ACC112 (cell line): Measurements from ENCODE around the gene MGRN1.

Experiments used
- H2AFZ ChIP-seq: fragments of 200-600 bp; sonication (generic); one replicate; pipeline ENCODE4 v1.6.0; 2017; ENCODE audit warnings: antibody characterized with exemption, low read length; ENCODE audit not compliant: unreplicated experiment
- H3K27ac ChIP-seq: fragments of 200-600 bp; sonication (generic); 2 replicates; pipeline ENCODE4 v1.5.1; 2014; ENCODE audit warnings: low read depth, mild to moderate bottlenecking, antibody characterized with exemption, low read length, moderate library complexity
- H3K27me3 ChIP-seq: fragments of 200-600 bp; sonication (generic); 2 replicates; pipeline ENCODE4 v1.6.1; 2014; ENCODE audit warnings: mild to moderate bottlenecking, antibody characterized with exemption, low read length, moderate library complexity, mixed read lengths; ENCODE audit not compliant: insufficient read depth
- H3K36me3 ChIP-seq: fragments of 200-600 bp; sonication (generic); 2 replicates; pipeline ENCODE4 v1.6.1; 2016; ENCODE audit warnings: mild to moderate bottlenecking, antibody characterized with exemption, low read length, moderate library complexity, mixed read lengths; ENCODE audit not compliant: insufficient read depth
- H3K4me1 ChIP-seq: fragments of 200-600 bp; sonication (generic); one replicate; pipeline ENCODE4 v1.6.1; 2016; ENCODE audit warnings: low read length, mixed read lengths; ENCODE audit not compliant: insufficient read depth, unreplicated experiment, control insufficient read depth
- H3K4me3 ChIP-seq: fragments of 200-600 bp; sonication (generic); 2 replicates; pipeline ENCODE4 v1.5.1; 2014; ENCODE audit warnings: mild to moderate bottlenecking, low read depth, low read length
- H3K79me2 ChIP-seq: fragments of 200-600 bp; sonication (generic); one replicate; pipeline ENCODE4 v1.6.0; 2016; ENCODE audit warnings: low read length; ENCODE audit not compliant: control insufficient read depth, unreplicated experiment, insufficient read depth

Gene MGRN1

DNA sequence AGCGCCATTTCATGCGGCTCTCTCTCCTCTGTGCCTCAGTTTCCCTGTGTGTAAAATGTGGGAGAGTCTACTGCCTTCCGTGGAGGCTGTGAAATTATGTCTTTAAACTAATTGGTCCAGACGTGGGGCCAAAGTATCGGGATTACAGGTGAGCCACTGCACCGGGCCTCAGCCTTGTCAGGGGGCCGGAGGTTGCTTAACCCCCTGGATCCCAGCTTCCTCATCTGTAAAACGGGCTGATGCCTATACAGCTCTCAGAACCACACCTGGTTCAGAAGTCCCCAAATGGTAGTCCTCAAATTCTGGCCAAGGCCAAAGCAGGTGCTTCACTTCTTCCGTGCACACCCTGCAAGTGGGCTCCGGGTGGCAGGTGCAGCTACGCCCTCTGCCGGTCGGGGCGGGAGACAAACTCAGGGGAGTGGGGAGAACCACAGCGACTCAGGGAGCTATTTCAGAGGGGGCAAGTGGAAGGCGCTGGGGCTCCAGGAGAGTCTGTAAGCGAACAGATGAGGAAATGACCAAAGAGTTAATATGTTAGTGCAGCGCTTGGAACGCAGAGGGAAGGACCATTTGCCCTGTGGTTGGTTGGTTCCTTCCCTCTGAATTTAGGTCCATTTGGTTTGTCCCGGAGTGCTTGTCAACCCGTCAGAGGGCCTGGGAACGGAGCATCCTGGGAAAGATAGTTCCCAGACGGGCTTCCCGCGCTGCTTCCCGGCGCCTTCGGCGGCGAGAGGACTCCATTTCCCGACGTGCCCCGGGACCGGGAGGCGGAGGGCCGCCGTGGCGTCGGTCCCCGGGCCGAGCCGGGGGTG lies at the start of gene MGRN1:
MGRN1 (plus strand) TSS at position 812 of the 812 bp plus-strand sequence. CDS start 135 bp downstream, outside the sequence.
- Histone ChIP-seq H3K4me1 (peaks cover 10% of the 10 kb centered on the region), H3K4me3 (peak within 1 kb of the TSS; percentile 88), H2AFZ (peak within 1 kb of the TSS; percentile 58), H3K36me3 (no peaks in the 10 kb centered on the region), H3K79me2 (peaks cover 35% of the 10 kb centered on the region), H3K27me3 (no peaks in the 10 kb centered on the region), H3K27ac (peak within 1 kb of the TSS; percentile 64)

DNA sequence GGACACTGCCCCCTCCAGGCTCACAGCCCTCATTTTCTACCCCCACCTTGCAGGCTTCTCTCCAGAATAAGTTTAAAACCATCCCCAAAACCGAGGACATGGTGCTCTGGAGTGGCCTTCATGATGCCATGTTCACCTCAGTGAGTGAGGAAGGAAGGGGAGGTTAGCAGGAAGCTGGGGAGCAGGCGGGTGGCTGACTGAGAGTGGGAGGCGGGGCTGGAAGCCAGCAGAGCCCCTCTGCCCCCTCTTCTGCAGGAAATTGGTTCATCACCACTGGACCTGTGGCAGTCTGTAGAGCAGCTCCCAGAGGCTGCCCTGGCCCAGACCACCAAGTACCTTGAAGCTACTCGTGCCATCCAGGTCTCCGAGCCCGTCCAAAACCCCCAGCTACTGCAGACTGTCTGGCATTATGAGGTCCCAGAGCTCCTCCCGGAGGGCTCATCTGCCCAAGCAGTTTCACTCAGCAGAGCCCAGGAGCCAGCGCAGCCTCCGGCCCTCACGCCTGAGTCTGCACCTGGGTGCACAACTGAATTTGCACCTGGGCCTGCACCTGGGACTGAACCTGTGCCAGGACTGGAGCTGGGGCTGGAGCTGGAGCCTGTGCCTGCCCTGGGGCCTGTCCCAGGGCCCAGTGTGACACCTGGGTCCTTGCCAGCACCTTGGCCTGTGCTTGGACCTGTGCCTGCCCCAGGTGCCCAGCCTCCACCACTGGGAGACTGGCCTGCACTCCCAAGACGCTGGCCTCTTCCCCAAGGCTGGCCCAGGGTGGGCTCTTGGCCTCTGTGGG lies 49.5 kb upstream of the MGRN1 start:
- no peaks in the 10 kb centered on the region for H3K36me3 ChIP-seq
- H2AFZ ChIP-seq: no peak overlapping the region
- H3K4me1 ChIP-seq: no peaks in the 10 kb centered on the region
- no peak overlapping the region for H3K27ac ChIP-seq
- H3K27me3 ChIP-seq: no peaks in the 10 kb centered on the region
- H3K79me2 ChIP-seq: no peaks in the 10 kb centered on the region
- no peak overlapping the region for H3K4me3 ChIP-seq

DNA sequence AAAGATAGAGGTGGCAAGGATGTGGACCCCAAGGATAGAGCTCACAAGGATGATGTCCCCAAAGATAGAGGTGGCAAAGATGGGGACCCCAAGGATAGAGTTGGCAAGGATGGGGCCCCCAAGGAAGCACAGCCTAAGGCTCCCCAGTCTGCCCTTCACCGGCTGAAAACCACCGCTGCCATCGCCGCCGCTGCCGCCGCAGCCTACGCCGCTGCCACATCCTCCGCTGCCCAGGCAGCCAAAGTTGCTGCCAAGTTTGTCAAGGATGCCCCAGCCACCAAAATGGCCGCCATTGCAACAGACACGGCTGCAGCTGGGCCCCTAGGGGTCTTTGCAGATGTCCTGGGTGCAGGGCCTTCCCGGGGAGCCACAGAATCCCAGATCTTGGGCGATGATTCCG lies 48.6 kb upstream of the MGRN1 start:
- no peaks in the 10 kb centered on the region for H3K79me2 ChIP-seq
- H3K4me1 ChIP-seq: no peaks in the 10 kb centered on the region
- no peaks in the 10 kb centered on the region for H3K36me3 ChIP-seq
- no peak overlapping the region for H2AFZ ChIP-seq
- no peaks in the 10 kb centered on the region for H3K27me3 ChIP-seq
- no peak overlapping the region for H3K27ac ChIP-seq
- H3K4me3 ChIP-seq: no peak overlapping the region

DNA sequence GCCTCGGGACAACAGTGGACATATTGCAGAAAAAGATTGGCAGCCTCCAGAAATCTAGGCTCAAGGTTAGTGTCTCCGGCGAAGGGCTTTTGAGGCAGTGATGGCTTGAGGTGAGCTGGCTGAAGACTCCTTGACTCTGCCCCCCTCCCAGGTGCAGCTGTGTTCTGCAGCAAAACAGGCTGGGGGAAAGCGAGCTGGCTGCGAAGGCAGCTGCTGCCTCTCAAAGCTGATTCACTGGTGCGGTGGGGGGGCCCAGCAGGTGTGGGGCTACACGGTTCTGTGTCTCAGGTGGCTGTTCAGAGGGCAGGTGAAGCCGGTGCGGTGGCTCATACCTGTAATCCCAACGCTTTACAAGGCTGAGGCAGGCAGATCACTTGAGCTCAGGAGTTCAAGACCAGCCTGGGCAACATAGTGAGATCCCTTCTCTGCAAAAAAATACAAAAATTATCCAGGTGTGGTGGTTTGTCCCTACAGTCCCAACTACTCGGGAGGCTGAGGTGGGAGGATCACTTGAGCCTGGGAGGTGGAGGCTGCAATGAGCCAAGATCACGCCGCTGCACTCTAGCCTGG lies 45.6 kb upstream of the MGRN1 start:
- H3K27me3 ChIP-seq: no peaks in the 10 kb centered on the region
- H3K36me3 ChIP-seq: no peaks in the 10 kb centered on the region
- no peaks in the 10 kb centered on the region for H3K4me1 ChIP-seq
- H2AFZ ChIP-seq: no peak overlapping the region
- H3K27ac ChIP-seq: no peak overlapping the region
- no peak overlapping the region for H3K4me3 ChIP-seq
- no peaks in the 10 kb centered on the region for H3K79me2 ChIP-seq

DNA sequence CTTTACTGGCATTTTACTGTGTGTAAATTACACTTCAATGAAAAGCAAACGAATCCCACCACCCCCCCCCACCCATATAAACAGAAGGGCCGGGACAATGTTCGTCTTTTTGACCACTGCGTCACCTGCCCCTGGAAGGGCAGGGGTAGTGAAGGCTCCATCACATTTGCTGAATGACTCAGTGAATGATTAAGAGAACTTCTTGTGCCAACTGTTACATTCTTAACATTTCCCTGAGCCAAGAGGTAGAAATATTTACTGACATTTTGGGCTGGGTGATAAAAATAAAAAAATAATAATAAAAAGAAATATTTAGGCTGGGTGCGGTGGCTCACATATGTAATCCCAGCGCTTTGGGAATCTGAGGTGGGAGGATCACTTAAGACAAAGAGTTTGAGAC lies 44.4 kb upstream of the MGRN1 start:
- Histone ChIP-seq H3K79me2 (no peaks in the 10 kb centered on the region), H3K27ac (no peak overlapping the region), H3K4me3 (no peak overlapping the region), H2AFZ (no peak overlapping the region), H3K27me3 (no peaks in the 10 kb centered on the region), H3K4me1 (no peaks in the 10 kb centered on the region), H3K36me3 (no peaks in the 10 kb centered on the region)

DNA sequence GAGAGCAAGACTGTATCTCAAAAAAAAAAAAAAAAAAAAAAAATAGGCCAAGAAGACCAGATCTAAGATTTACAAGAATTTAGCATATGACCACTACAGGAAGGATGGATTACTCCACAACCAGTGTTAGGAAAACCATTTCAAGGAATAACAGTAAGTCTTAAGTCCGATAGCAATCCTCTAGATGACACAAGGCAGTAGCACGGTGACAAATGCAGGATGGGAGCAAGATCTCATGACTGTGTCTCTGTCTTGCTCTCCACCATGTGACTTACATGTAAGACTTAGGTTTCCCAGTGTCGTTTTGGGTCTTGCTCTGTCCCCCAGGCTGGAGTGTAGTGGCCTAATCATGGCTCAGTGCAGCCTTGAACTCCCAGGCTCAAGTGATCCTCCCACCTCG lies 40.7 kb upstream of the MGRN1 start:
- no peak overlapping the region for H2AFZ ChIP-seq
- H3K79me2 ChIP-seq: no peaks in the 10 kb centered on the region
- no peaks in the 10 kb centered on the region for H3K4me1 ChIP-seq
- H3K27me3 ChIP-seq: peaks cover 26% of the 10 kb centered on the region
- no peak overlapping the region for H3K27ac ChIP-seq
- no peak overlapping the region for H3K4me3 ChIP-seq
- no peaks in the 10 kb centered on the region for H3K36me3 ChIP-seq

DNA sequence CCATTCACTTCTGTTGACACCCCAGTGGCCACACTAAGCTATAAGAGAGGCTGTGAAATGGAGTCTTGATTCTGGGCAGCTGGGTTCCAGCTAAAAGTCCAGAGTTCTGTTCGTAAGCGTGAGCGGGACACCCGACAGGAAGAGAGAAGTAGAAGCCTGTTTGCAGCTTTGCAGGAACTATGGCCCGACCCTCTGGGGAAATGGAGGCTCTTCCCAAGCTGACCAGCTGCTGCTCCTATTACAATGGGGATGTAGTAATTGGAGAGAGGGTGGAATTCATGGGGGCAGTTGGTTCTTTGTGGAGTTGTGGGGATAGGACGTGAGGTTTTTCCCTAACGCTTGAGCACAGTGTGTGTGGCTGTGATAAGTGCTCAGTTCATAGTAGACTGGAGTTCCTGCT lies 38.3 kb upstream of the MGRN1 start:
- Histone ChIP-seq H3K36me3 (no peaks in the 10 kb centered on the region), H3K27ac (no peak overlapping the region), H2AFZ (no peak overlapping the region), H3K4me1 (no peaks in the 10 kb centered on the region), H3K4me3 (no peak overlapping the region), H3K27me3 (peaks cover 28% of the 10 kb centered on the region), H3K79me2 (no peaks in the 10 kb centered on the region)

DNA sequence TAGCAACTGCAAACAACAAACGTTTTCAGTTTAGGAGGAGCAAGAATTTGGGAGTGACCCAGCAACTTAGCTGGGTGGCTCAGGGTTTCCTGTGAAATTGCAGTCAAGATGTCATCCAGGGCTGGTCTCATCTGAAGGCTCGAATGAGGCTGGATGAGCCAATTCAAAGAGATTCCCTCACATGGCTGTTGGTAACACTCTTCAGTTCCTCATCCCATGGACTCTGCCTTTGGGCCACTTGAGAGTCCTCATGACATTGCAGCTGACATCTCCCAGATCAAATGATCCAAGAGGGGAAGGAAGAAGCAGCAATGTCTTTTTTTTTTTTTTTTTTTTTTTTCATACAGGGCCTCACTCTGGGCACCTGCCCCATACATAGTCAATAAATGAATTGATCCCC lies 36.2 kb upstream of the MGRN1 start:
- no peak overlapping the region for H3K27ac ChIP-seq
- no peak overlapping the region for H3K4me3 ChIP-seq
- no peaks in the 10 kb centered on the region for H3K4me1 ChIP-seq
- no peak overlapping the region for H2AFZ ChIP-seq
- no peaks in the 10 kb centered on the region for H3K79me2 ChIP-seq
- peaks cover 28% of the 10 kb centered on the region for H3K27me3 ChIP-seq
- H3K36me3 ChIP-seq: no peaks in the 10 kb centered on the region

DNA sequence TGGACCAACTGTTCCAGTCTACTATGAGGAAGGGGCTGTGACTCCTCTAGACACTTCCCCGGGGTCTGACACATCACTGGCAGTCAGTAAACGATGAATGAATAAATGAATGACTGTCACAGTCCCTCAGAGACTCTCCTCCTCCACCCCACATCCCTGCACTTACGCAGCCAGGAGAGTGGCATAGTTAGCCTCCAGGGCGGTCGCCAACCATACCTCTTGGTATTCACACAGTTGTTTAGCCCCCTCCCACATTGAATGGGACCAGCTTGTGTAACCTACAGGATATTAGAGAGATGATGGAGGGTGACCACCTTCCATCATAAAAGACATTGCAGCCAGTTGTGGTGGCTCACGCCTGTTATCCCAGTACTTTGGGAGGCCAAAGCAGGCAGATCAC lies 35.7 kb upstream of the MGRN1 start:
- H3K36me3 ChIP-seq: no peaks in the 10 kb centered on the region
- H3K27me3 ChIP-seq: peaks cover 28% of the 10 kb centered on the region
- no peak overlapping the region for H3K4me3 ChIP-seq
- H3K79me2 ChIP-seq: no peaks in the 10 kb centered on the region
- H3K27ac ChIP-seq: no peak overlapping the region
- H2AFZ ChIP-seq: no peak overlapping the region
- no peaks in the 10 kb centered on the region for H3K4me1 ChIP-seq

DNA sequence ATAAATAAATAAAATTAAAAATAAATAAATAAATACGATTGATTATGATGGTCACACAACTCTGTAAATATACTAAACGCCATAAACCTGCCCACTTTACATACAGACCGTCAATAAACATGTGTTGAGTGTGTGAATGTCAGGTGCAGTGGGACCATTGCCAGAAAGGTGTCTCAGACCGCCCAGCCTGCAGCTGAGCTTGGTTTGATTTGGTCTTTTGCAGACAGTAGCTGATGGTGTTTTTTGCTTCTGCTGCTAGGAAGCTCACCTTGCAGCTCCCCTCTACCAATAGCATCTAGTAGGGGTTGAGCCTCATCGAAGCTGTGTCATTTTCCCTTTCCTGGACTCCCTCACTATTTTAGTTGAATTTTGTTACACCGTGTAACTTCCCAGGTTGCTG lies 33.4 kb upstream of the MGRN1 start:
- H3K79me2 ChIP-seq: no peaks in the 10 kb centered on the region
- H3K27me3 ChIP-seq: peaks cover 26% of the 10 kb centered on the region
- H3K4me3 ChIP-seq: no peak overlapping the region
- no peaks in the 10 kb centered on the region for H3K4me1 ChIP-seq
- H3K36me3 ChIP-seq: no peaks in the 10 kb centered on the region
- H3K27ac ChIP-seq: no peak overlapping the region
- no peak overlapping the region for H2AFZ ChIP-seq
